SH-SY5Y (cell line): ENCODE data around the gene RBM6.

Experiments used
- GATA2 ChIP-seq: IDR thresholded peaks from 2 replicates; pipeline ENCODE4 v1.6.1; 2011; ENCODE audit warnings: mild to moderate bottlenecking, low read depth, low read length
- GATA3 ChIP-seq: IDR thresholded peaks from 2 replicates; pipeline ENCODE4 v1.6.1; 2011; ENCODE audit warnings: low read depth, mild to moderate bottlenecking, low read length, moderate library complexity

GRCh38 chr3:49967291-49967690, 27.3 kb downstream of the RBM6 start:
- TF ChIP-seq GATA3 (no peak), GATA2 (no peak)
